Skin of body (tissue), 2 donors: ENCODE measurements around the gene C12orf57. TPM values are rescaled to one million over a fixed set of nuclear protein-coding genes. Genes with fewer than 3 reads are reported as not detected.

Source experiments
- DNase-seq: peaks from one replicate; lab custom pipeline; 2025; lab: John Stamatoyannopoulos, UW
- total RNA-seq: library from RNA; depleted of rRNA; stranded (reverse); fragments of >200 nt; gene quantifications from one replicate; pipeline ENCODE4 v1.2.3, GENCODE V29; 2014

Gene C12orf57
- total RNA-seq, 1 donor from 2014 or later: 130 TPM

DNA sequence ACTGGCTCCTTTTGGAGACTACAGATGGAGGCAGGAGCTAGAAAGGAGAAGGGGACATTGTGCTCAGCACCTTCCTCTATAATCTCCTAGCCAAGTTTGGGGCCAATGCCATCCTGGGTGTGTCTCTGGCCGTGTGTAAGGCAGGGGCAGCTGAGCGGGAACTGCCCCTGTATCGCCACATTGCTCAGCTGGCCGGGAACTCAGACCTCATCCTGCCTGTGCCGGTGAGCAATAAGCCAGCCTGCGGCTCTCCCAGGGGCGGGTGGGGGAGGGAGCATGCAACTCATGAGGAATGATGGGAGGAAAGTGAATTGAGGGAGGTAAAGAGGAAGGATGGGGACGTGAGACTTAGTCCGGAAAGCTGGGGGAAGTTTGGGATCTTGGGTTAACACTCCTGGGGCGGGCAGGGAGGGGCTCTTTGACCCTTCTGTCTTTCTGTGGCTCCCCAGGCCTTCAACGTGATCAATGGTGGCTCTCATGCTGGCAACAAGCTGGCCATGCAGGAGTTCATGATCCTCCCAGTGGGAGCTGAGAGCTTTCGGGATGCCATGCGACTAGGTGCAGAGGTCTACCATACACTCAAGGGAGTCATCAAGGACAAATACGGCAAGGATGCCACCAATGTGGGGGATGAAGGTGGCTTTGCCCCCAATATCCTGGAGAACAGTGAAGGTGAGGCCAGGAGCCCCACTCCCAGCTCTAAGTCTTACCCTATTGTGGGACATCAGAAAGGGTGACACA, 26.2 kb upstream of the C12orf57 start:
- no peak for DNase-seq

DNA sequence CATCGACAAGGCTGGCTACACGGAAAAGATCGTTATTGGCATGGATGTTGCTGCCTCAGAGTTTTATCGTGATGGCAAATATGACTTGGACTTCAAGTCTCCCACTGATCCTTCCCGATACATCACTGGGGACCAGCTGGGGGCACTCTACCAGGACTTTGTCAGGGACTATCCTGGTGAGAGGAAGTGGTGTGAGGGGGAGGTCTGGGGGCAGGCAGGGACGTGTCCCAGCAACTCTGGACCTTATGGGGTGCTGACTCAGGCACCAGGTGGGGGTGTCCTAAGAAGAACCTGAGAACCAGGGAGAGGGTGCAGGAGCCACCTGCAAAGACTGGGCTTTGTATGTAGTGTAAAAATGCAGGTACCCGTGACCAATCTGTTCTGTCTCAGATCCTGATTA, 24.2 kb upstream of the C12orf57 start:
- DNase-seq: no peak

- DNase-seq: no peak
Observed at GRCh38 chr12:6921539-6921938, 22.3 kb upstream of the C12orf57 start.

DNA sequence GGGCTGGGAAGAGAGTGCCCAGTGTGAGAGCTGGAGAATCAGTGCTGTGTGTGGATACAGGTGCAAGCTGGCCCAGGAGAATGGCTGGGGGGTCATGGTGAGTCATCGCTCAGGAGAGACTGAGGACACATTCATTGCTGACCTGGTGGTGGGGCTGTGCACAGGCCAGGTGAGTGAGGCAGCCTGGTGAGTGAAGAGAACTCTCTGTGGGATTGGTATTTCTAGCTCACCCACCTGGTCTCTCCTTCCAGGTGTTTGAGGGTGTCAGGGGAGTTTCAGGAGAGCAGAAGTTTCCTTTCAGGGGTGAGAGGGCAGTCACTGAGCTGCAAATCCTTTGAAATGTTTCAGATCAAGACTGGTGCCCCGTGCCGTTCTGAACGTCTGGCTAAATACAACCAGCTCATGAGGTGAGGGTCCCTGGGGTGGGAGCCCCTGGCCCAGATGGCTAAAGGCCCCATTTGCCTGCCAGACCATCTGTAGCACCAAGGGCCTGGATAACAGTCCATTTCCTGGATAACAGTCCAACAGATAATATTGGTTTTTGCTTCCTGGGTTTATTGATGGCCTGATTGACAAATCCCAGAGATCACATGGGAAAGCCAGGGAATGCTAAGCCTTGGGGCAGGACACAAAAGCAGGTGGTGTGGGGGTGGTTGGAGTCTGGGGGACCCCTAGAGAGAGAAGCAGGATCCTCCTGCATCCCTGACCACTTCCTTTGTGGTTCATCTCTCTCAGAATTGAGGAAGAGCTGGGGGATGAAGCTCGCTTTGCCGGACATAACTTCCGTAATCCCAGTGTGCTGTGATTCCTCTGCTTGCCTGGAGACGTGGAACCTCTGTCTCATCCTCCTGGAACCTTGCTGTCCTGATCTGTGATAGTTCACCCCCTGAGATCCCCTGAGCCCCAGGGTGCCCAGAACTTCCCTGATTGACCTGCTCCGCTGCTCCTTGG, 21.6 kb upstream of the C12orf57 start:
- DNase-seq: no peak

- no peak for DNase-seq
Observed at GRCh38 chr12:6923003-6923732, 20.7 kb upstream of the C12orf57 start.

GRCh38 chr12:6923851-6924250, 20.0 kb upstream of the C12orf57 start:
- DNase-seq: no peak

GRCh38 chr12:6925239-6925539, 18.6 kb upstream of the C12orf57 start:
- DNase-seq: peak; percentile 69

DNA sequence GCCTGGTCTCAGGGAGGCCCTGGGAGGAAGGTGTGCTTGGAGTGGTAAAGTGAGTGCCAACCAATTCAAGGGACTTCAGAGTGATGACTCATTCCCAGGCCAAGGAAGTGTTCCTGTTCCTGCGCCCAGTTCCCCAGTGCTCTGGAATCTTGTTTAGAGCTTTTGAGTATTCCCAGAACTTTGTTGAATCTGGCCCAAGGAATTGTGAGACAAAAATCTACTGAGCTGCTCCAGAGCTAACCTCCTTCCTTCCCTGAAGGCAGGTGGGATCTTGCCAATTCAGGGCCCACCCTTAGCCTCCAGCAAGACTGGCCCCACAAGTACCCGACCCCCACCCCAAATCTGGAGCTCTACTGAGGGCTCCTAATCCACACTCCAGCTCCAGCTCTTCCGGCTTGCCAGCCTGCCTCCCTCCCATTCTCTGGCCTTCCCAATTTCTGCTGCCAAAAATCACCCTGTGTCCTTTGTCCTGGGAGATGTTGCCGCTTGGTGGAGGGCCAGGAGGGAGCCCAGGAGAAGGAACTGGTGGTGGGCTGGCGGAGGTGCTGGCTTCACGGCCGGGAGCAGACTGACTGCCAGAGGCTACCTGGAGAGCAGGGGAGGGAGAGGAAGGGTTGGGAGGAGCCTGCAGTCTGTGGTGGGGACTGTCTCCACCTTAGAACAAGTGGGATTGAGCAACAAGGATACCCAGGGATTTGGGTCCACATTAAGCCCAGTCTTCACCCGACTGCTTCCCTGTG, 18.1 kb upstream of the C12orf57 start:
- peak; percentile 76 for DNase-seq

- DNase-seq: peak; percentile 74
Observed at GRCh38 chr12:6927379-6928021, 16.3 kb upstream of the C12orf57 start, which contains the start of gene ATN1. Gene ATN1, plus strand, starts transcription at chr12:6927959. Its CDS starts 6,043 bp downstream, at chr12:6934002.

GRCh38 chr12:6928022-6928702, 15.7 kb upstream of the C12orf57 start:
- DNase-seq: no peak

- DNase-seq: no peak
Observed at GRCh38 chr12:6928703-6929407, 15.0 kb upstream of the C12orf57 start.

DNA sequence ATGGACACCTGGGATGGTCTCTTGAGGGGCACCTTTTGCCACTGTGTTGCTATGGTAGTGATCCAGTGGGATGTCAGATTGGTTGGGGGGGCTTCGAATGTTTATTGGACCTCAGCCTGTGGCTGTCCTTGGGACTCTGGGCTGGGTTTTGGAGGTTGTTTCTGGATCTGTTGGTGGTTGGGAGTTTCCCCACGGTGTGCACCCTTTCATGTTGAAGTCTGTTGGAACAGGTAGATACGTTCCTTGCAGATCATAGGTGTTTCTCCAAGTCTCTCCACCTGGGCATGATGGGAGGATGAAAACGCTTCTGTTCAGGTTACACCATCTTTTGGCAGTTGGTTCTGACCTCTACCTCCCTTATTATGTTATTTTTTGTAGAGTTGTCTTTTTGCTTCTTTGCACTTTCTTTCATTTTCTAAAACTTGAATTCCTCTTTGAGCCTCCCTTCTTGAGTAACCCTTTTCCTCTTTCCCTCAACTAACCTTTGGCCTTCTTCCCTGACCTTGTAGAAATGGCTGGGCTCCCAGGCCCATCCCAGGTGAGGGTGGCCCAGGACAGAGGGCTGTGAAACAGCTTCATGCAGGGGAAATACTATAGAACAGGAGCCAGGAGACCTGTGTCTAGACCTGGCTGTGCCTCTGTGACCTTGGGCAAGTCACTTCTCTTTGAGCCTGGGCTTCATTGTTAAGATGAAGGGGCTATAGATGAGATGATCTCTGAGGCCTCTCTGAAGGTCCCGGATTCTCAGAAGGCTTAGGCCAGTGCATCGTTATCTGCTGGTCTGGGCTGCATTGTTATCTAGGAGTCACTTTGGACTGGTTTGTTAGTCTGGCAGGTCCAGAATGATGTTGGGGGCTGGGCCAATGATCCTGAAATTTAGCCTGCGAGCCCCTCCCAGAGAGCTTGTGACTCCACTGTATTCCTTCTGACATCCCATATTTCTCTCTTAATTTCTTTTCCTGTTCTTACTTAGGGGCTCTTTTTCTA, 14.1 kb upstream of the C12orf57 start:
- no peak for DNase-seq

- DNase-seq: no peak
Observed at GRCh38 chr12:6932766-6933165, 11.1 kb upstream of the C12orf57 start.

DNA sequence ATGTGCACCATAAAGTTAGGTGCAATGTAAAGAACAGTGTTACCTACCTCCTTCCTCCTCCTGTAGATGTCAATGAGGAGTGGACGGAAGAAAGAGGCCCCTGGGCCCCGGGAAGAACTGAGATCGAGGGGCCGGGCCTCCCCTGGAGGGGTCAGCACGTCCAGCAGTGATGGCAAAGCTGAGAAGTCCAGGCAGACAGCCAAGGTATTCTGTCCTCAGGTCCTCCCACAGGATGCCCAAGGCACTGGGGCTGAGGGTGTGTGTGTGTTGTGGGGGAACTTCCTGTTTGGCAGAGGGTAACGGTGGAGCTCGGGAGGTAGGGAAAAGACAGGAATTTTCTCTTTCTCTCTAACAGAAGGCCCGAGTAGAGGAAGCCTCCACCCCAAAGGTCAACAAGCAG, 9.7 kb upstream of the C12orf57 start:
- no peak for DNase-seq

- DNase-seq: no peak
Observed at GRCh38 chr12:6935371-6936193, 8.2 kb upstream of the C12orf57 start.

DNA sequence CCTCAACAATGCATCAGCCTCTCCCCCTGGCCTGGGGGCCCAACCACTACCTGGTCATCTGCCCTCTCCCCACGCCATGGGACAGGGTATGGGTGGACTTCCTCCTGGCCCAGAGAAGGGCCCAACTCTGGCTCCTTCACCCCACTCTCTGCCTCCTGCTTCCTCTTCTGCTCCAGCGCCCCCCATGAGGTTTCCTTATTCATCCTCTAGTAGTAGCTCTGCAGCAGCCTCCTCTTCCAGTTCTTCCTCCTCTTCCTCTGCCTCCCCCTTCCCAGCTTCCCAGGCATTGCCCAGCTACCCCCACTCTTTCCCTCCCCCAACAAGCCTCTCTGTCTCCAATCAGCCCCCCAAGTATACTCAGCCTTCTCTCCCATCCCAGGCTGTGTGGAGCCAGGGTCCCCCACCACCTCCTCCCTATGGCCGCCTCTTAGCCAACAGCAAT, 7.6 kb upstream of the C12orf57 start:
- no peak for DNase-seq
